ENCODE results near the gene ORM2. TPM values are rescaled to one million over a fixed set of nuclear protein-coding genes. Genes with fewer than 3 reads are reported as not detected.

Gene ORM2
- total and polyA plus RNA-seq, 2 of the 8 experiments (the other 6 are each of a cell fraction or from before 2014, with no cell fraction given), result 1.3 TPM; not detected in 1

GRCh38 chr9:114289106-114289505 lies 40.6 kb upstream of the ORM2 start:
- Histone ChIP-seq H3K27ac (ENCODE audit: low read depth, low read length) (no peak overlapping the region), H3K23ac (ENCODE audit: insufficient read length) (no peak overlapping the region), H3K18ac (ENCODE audit: extremely low read depth, low read length) (no peak overlapping the region), H3K4me3 (ENCODE audit: extremely low read depth in 1 of 4, insufficient read depth in 2 of 4, low read depth in 3 of 4, low read length in 4 of 4) (no peak overlapping the region), H2BK12ac (ENCODE audit: low read depth, low read length) (no peak overlapping the region), H3K79me2 (ENCODE audit: control insufficient read depth in 1 of 2, insufficient read depth in 2 of 2, low read length in 2 of 2) (no peaks in the 10 kb centered on the region), H3K4ac (replicated peaks; ENCODE audit: insufficient read length, low read depth, low read length) (peak overlapping the region; percentile 17), H2BK5ac (ENCODE audit: low read depth, low read length) (no peak overlapping the region), H4K20me1 (replicated peaks in 1 of 2; ENCODE audit: control insufficient read depth in 1 of 2, insufficient read depth in 2 of 2, low read length in 2 of 2) (peaks cover 0 to 4% of the 10 kb centered on the region in 2 experiments), H3K4me1 (replicated peaks in 1 of 4; ENCODE audit: control insufficient read depth in 3 of 4, insufficient read depth in 4 of 4, low read length in 3 of 4) (peaks cover 0 to 20% (median 4%) of the 10 kb centered on the region in 4 experiments; a peak in 5 of 7 replicates), H3K23me2 (ENCODE audit: low read depth, low read length) (no peaks in the 10 kb centered on the region), H2AK5ac (ENCODE audit: low read depth, low read length) (no peak overlapping the region), H2BK120ac (replicated peaks; ENCODE audit: low read depth, low read length) (no peak overlapping the region), H4K91ac (replicated peaks; ENCODE audit: insufficient read length, low read length) (no peak overlapping the region), H3K9ac (replicated peaks in 1 of 4; ENCODE audit: extremely low read depth in 1 of 4, low read depth in 3 of 4, low read length in 3 of 4) (no peak overlapping the region), H3K36me3 (ENCODE audit: control insufficient read depth in 2 of 4, insufficient read depth in 4 of 4, low read length in 3 of 4) (peaks cover 2 to 8% (median 3%) of the 10 kb centered on the region in 4 experiments; a peak in 6 of 8 replicates), H2BK20ac (ENCODE audit: low read length) (no peak overlapping the region), H3K4me2 (ENCODE audit: insufficient read depth in 1 of 2, low read depth in 2 of 2, low read length in 2 of 2) (no peak overlapping the region), H2AFZ (ENCODE audit: low read length) (no peak overlapping the region), H3K79me1 (ENCODE audit: low read depth, low read length) (no peaks in the 10 kb centered on the region), H3K14ac (ENCODE audit: insufficient read length) (no peak overlapping the region), H2BK15ac (ENCODE audit: low read length) (no peak overlapping the region), H3K27me3 (replicated peaks in 1 of 4; ENCODE audit: control insufficient read depth in 3 of 4, extremely low read depth in 1 of 4, insufficient read depth in 3 of 4, low read length in 3 of 4) (no peaks in the 10 kb centered on the region), H3K56ac (replicated peaks; ENCODE audit: insufficient read length, low read depth, low read length) (no peak overlapping the region), H4K5ac (ENCODE audit: insufficient read length, low read depth, low read length) (no peak overlapping the region), H4K8ac (ENCODE audit: extremely low read depth, insufficient read depth, low read length) (no peak overlapping the region), H3K9me3 (ENCODE audit: insufficient read depth in 2 of 2, low read depth in 1 of 2, low read length in 1 of 2) (no peaks in the 10 kb centered on the region)
- 90% methylated on average over 12 of the region's 13 CpGs; no CpG with 5 or more reads in 1 of the 2 experiments for whole genome bisulfite sequencing, 2 experiments (ENCODE audit: extremely low coverage in 1 of 2, insufficient coverage in 1 of 2, insufficient read length in 1 of 2, insufficient replicate concordance in 2 of 2, low coverage in 1 of 2, low lambda C conversion rate in 2 of 2, missing lambda C conversion rate in 1 of 2)
- FAIRE-seq (no peak), DNase-seq (ENCODE audit: low read depth in 1 of 2, low spot score in 2 of 2) (peak in 1 of 2 experiments; percentile 45)
- ChIA-PET POLR2A (ENCODE audit: partially characterized antibody) (interaction anchor here (2.0 kb wide), 1 partner anchor 181 kb away, joined by 6 read pairs; no protein-coding TSS in a partner anchor), CTCF (ENCODE audit: partially characterized antibody) (interaction anchor here (1.1 to 6.3 kb wide), 11 partner anchors 9 to 211 kb away, joined by 3 to 205 read pairs (median 9); partner anchors contain the start of genes AMBP and COL27A1)
- TF ChIP-seq MAFK (IDR thresholded peaks at IDR 0.05; ENCODE audit: low read depth, low read length) (no peak), GABPA (IDR thresholded peaks at IDR 0.05; ENCODE audit: borderline replicate concordance, insufficient read depth, low read length) (no peak), POLR2A (IDR thresholded peaks at IDR 0.05; ENCODE audit: control extremely low read depth in 1 of 2, low read depth in 2 of 2, low read length in 2 of 2) (no peak)
